Astrocyte (in vitro differentiated cells and primary cell): ENCODE measurements around the gene RTN4. TPM values are rescaled to one million over a fixed set of nuclear protein-coding genes. Genes with fewer than 3 reads are reported as not detected.

Source experiments
- DNase-seq: peaks from one replicate; pipeline ENCODE4 v3.0.0-alpha.2; 2010; ENCODE audit warnings: low read depth
- FAIRE-seq: peaks from 2 replicates; lab custom pipeline; 2011; peaks lifted over from hg19 to GRCh38; lab: Jason Lieb, UNC
- H2AFZ ChIP-seq: 2 replicates; pipeline ENCODE4 v1.6.0; 2012; ENCODE audit warnings: low read depth, low read length, inconsistent platforms
- H3K27ac ChIP-seq: 2 replicates; pipeline ENCODE4 v1.5.1; 2011; ENCODE audit warnings: low read depth, low read length, inconsistent platforms
- H3K27me3 ChIP-seq: 2 replicates; pipeline ENCODE4 v1.6.0; 2011; ENCODE audit warnings: low read length, inconsistent platforms; ENCODE audit not compliant: insufficient read depth
- H3K36me3 ChIP-seq: 2 replicates; pipeline ENCODE4 v1.5.1; 2011; ENCODE audit warnings: low read length, inconsistent platforms; ENCODE audit not compliant: insufficient read depth
- H3K4me1 ChIP-seq: 2 replicates; pipeline ENCODE4 v1.5.1; 2011; ENCODE audit warnings: low read length, inconsistent platforms; ENCODE audit not compliant: insufficient read depth
- H3K4me2 ChIP-seq: 2 replicates; pipeline ENCODE4 v1.6.0; 2012; ENCODE audit warnings: low read length, inconsistent platforms
- H3K4me3 ChIP-seq: 2 replicates; pipeline ENCODE4 v1.5.1; 2011; ENCODE audit warnings: low read depth, mild to moderate bottlenecking, low read length, inconsistent platforms; ENCODE audit not compliant: insufficient read depth
- H3K79me2 ChIP-seq: 2 replicates; pipeline ENCODE4 v1.6.0; 2012; ENCODE audit warnings: mild to moderate bottlenecking, low read length, inconsistent platforms; ENCODE audit not compliant: insufficient read depth
- H3K9ac ChIP-seq: 2 replicates; pipeline ENCODE4 v1.6.0; 2012; ENCODE audit warnings: mild to moderate bottlenecking, low read length, inconsistent platforms
- H3K9me3 ChIP-seq: 2 replicates; pipeline ENCODE4 v1.5.1; 2012; ENCODE audit warnings: low read depth, mild to moderate bottlenecking, low read length, inconsistent platforms; ENCODE audit not compliant: insufficient read depth
- H4K20me1 ChIP-seq: 2 replicates; pipeline ENCODE4 v1.6.0; 2012; ENCODE audit warnings: low read length, inconsistent platforms; ENCODE audit not compliant: insufficient read depth
- H3K27ac Mint-ChIP-seq: one replicate; pipeline ENCODE4 v1.8.0; 2021; ENCODE audit warnings: mild to moderate bottlenecking, mixed read lengths; ENCODE audit not compliant: unreplicated experiment
- H3K27me3 Mint-ChIP-seq: one replicate; pipeline ENCODE4 v1.8.0; 2021; ENCODE audit warnings: low read depth, mixed read lengths; ENCODE audit not compliant: unreplicated experiment
- H3K36me3 Mint-ChIP-seq: one replicate; pipeline ENCODE4 v1.8.0; 2021; ENCODE audit warnings: low read depth, mixed read lengths; ENCODE audit not compliant: unreplicated experiment
- H3K4me1 Mint-ChIP-seq: one replicate; pipeline ENCODE4 v1.8.0; 2021; ENCODE audit warnings: low read depth, mixed read lengths; ENCODE audit not compliant: unreplicated experiment
- H3K4me3 Mint-ChIP-seq: one replicate; pipeline ENCODE4 v1.8.0; 2021; ENCODE audit warnings: mild to moderate bottlenecking, moderate library complexity, mixed read lengths; ENCODE audit not compliant: unreplicated experiment
- H3K9me3 Mint-ChIP-seq: one replicate; pipeline ENCODE4 v1.8.0; 2021; ENCODE audit warnings: mild to moderate bottlenecking, mixed read lengths; ENCODE audit not compliant: unreplicated experiment
- EZH2 ChIP-seq: IDR thresholded peaks from 2 replicates; pipeline ENCODE4 v1.6.1; 2012; ENCODE audit warnings: mild to moderate bottlenecking, low read length, inconsistent platforms; ENCODE audit not compliant: insufficient read depth
- total RNA-seq: library from RNA; stranded (reverse); gene quantifications from 2 replicates; pipeline ENCODE4 v1.2.1, GENCODE V29; 2021
- TF ChIP-seq, protein P1 (sequence below): IDR thresholded peaks from 2 replicates; pipeline ENCODE4 v1.5.1; 2011; ENCODE audit warnings: low read depth, mild to moderate bottlenecking, inconsistent platforms, low read length, moderate library complexity; ENCODE audit not compliant: insufficient read depth

RTN4 gene
- total RNA-seq, 1 donor from 2014 or later: 541 TPM

GRCh38 chr2:55090702-55091101 is 40.5 kb upstream of the RTN4 start:
- Histone ChIP-seq H2AFZ (no peak overlapping the region), H3K9me3 (no peaks in the 10 kb centered on the region), H3K4me2 (no peak overlapping the region), H3K9ac (no peak overlapping the region), H3K27me3 (no peaks in the 10 kb centered on the region), H3K36me3 (no peaks in the 10 kb centered on the region), H3K79me2 (no peaks in the 10 kb centered on the region), H4K20me1 (no peaks in the 10 kb centered on the region), H3K4me1 (peaks cover 12% of the 10 kb centered on the region), H3K4me3 (no peak overlapping the region), H3K27ac (no peak overlapping the region)
- DNase-seq (no peak), FAIRE-seq (no peak)
- Mint-ChIP-seq H3K36me3 (peaks cover 1% of the 10 kb centered on the region), H3K27ac (no peak overlapping the region), H3K27me3 (no peaks in the 10 kb centered on the region), H3K4me3 (no peak overlapping the region), H3K4me1 (peaks cover 21% of the 10 kb centered on the region), H3K9me3 (peaks cover 3% of the 10 kb centered on the region)
- TF ChIP-seq, protein P1, sequence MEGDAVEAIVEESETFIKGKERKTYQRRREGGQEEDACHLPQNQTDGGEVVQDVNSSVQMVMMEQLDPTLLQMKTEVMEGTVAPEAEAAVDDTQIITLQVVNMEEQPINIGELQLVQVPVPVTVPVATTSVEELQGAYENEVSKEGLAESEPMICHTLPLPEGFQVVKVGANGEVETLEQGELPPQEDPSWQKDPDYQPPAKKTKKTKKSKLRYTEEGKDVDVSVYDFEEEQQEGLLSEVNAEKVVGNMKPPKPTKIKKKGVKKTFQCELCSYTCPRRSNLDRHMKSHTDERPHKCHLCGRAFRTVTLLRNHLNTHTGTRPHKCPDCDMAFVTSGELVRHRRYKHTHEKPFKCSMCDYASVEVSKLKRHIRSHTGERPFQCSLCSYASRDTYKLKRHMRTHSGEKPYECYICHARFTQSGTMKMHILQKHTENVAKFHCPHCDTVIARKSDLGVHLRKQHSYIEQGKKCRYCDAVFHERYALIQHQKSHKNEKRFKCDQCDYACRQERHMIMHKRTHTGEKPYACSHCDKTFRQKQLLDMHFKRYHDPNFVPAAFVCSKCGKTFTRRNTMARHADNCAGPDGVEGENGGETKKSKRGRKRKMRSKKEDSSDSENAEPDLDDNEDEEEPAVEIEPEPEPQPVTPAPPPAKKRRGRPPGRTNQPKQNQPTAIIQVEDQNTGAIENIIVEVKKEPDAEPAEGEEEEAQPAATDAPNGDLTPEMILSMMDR: no peak
- TF ChIP-seq EZH2: no peak

DNA sequence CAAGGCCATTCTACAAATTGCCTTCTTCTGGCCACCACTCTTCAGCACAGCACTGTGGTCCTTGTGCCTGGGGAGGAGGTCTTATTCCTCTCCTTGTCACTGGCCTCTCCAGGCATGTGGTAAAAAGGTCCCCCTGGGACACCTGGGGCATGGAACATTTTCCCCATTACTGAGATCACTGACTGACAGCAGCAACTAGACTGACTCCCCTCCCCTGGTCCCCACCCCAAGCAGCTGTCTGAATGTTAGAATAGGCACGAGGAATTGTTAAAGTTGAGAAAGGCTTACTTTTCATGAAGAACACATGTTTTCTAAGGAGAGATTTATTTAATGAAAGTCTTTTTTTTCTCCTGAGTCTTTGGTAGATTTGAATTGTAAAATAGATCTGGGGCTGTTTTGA is 39.5 kb upstream of the RTN4 start:
- Histone ChIP-seq H3K79me2 (no peaks in the 10 kb centered on the region), H3K9me3 (no peaks in the 10 kb centered on the region), H3K4me1 (peaks cover 12% of the 10 kb centered on the region), H3K4me2 (no peak overlapping the region), H3K4me3 (no peak overlapping the region), H3K27ac (no peak overlapping the region), H4K20me1 (no peaks in the 10 kb centered on the region), H2AFZ (no peak overlapping the region), H3K27me3 (no peaks in the 10 kb centered on the region), H3K36me3 (no peaks in the 10 kb centered on the region), H3K9ac (no peak overlapping the region)
- Mint-ChIP-seq H3K36me3 (peaks cover 1% of the 10 kb centered on the region), H3K27ac (no peak overlapping the region), H3K27me3 (no peaks in the 10 kb centered on the region), H3K9me3 (peaks cover 3% of the 10 kb centered on the region), H3K4me3 (no peak overlapping the region), H3K4me1 (peaks cover 21% of the 10 kb centered on the region)
- DNase-seq: no peak
- no peak for TF ChIP-seq EZH2
- TF ChIP-seq, protein P1: no peak
- no peak for FAIRE-seq

DNA sequence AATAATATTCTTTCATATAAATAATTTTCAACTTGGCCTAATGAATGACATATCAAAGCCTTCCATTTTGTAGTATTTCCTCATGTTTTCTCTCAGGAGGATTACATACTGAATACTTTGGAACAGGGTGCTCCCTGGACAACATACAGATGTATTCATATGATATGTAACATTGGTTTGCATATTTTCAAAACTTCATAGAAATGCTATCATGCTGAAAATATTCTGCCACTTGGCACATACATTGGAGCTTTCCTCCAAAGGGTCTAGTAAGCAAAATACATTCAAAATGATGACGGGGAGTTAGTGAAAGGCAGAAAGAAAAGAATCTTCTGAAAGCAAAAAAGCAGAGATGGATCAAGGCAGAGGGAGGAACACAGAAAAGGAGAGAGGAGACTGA is 38.1 kb upstream of the RTN4 start:
- Mint-ChIP-seq H3K36me3 (peaks cover 1% of the 10 kb centered on the region), H3K4me1 (peaks cover 16% of the 10 kb centered on the region), H3K27ac (no peak overlapping the region), H3K9me3 (peaks cover 3% of the 10 kb centered on the region), H3K4me3 (no peak overlapping the region), H3K27me3 (no peaks in the 10 kb centered on the region)
- H3K79me2 ChIP-seq: no peaks in the 10 kb centered on the region
- no peak overlapping the region for H3K9ac ChIP-seq
- FAIRE-seq (no peak), DNase-seq (no peak)
- no peaks in the 10 kb centered on the region for H3K27me3 ChIP-seq
- TF ChIP-seq, protein P1: no peak
- TF ChIP-seq EZH2: no peak
- no peak overlapping the region for H3K4me2 ChIP-seq
- no peak overlapping the region for H3K27ac ChIP-seq
- no peak overlapping the region for H3K4me3 ChIP-seq
- peaks cover 5% of the 10 kb centered on the region for H3K4me1 ChIP-seq
- H3K9me3 ChIP-seq: no peaks in the 10 kb centered on the region
- H4K20me1 ChIP-seq: no peaks in the 10 kb centered on the region
- no peaks in the 10 kb centered on the region for H3K36me3 ChIP-seq
- no peak overlapping the region for H2AFZ ChIP-seq
